ENCODE results near the gene NEURL2.
A peak's percentile ranks its signal among the peaks of the same experiment; 100 is the strongest.

The NEURL2 gene

GRCh38 chr20:45860560-45861220 lies 30.3 kb downstream of the NEURL2 start:
- no peak for FAIRE-seq
- no peak for DNase-seq (ENCODE audit: insufficient read length)
- TF ChIP-seq TAF1 (IDR thresholded peaks at IDR 0.05; ENCODE audit: borderline replicate concordance, low read depth, low read length), result no peak
- no peak for TF ChIP-seq POLR2A (IDR thresholded peaks at IDR 0.05; ENCODE audit: low read depth, low read length)
- no peak for TF ChIP-seq POLR2AphosphoS5 (IDR thresholded peaks at IDR 0.05; ENCODE audit: low read depth, low read length)

GRCh38 chr20:45859916-45860315 lies 31.1 kb downstream of the NEURL2 start:
- no peak for DNase-seq (ENCODE audit: insufficient read length)
- TF ChIP-seq TAF1 (IDR thresholded peaks at IDR 0.05; ENCODE audit: borderline replicate concordance, low read depth, low read length), result no peak
- no peak for TF ChIP-seq POLR2A (IDR thresholded peaks at IDR 0.05; ENCODE audit: low read depth, low read length)
- TF ChIP-seq POLR2AphosphoS5 (IDR thresholded peaks at IDR 0.05; ENCODE audit: low read depth, low read length), result no peak
- no peak for FAIRE-seq

- FAIRE-seq, result no peak
- peak; percentile 66 for DNase-seq (ENCODE audit: insufficient read length)
- TF ChIP-seq TAF1 (IDR thresholded peaks at IDR 0.05; ENCODE audit: borderline replicate concordance, low read depth, low read length) (no peak), POLR2A (IDR thresholded peaks at IDR 0.05; ENCODE audit: low read depth, low read length) (no peak), POLR2AphosphoS5 (IDR thresholded peaks at IDR 0.05; ENCODE audit: low read depth, low read length) (no peak)
These were observed 33.2 kb downstream of the NEURL2 start for GRCh38 chr20:45857882-45858216.

GRCh38 chr20:45857114-45857881 lies 33.7 kb downstream of the NEURL2 start, which contains the start of the genes ACOT8 and ZSWIM3:
Gene ACOT8, minus strand, starts transcription at chr20:45857392. Its CDS starts 77 bp downstream, at chr20:45857315.
Gene ZSWIM3, plus strand, starts transcription at chr20:45857614. Its CDS starts 212 bp downstream, at chr20:45857826.
- TF ChIP-seq POLR2A (IDR thresholded peaks at IDR 0.05; ENCODE audit: low read depth, low read length) (peak; percentile 89), TAF1 (IDR thresholded peaks at IDR 0.05; ENCODE audit: borderline replicate concordance, low read depth, low read length) (peak; percentile 97), POLR2AphosphoS5 (IDR thresholded peaks at IDR 0.05; ENCODE audit: low read depth, low read length) (peak; percentile 88)
- peak; percentile 99 for DNase-seq (ENCODE audit: insufficient read length)
- FAIRE-seq, result peak; percentile 93

DNA sequence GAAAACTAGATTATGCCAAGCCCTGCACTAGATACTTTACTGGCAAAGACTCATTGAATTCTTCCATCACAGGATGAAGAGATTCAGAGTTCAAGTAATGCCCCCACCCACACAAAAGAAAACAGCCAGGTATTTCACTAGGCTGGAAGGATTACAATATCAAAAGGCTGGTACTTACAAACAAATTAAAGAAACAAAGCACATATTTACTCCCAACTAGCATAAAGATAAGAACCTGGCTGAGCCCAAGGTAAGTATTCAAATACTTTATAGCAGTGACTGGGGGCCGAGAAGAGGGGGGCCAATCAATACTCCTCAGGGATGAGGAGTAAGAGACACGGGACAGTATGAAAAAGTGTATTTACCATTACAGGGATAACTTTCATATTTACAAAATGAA lies 37.5 kb downstream of the NEURL2 start:
- DNase-seq (ENCODE audit: insufficient read length), result no peak
- FAIRE-seq, result no peak
- TF ChIP-seq POLR2A (IDR thresholded peaks at IDR 0.05; ENCODE audit: low read depth, low read length) (no peak), TAF1 (IDR thresholded peaks at IDR 0.05; ENCODE audit: borderline replicate concordance, low read depth, low read length) (no peak), POLR2AphosphoS5 (IDR thresholded peaks at IDR 0.05; ENCODE audit: low read depth, low read length) (no peak)

DNA sequence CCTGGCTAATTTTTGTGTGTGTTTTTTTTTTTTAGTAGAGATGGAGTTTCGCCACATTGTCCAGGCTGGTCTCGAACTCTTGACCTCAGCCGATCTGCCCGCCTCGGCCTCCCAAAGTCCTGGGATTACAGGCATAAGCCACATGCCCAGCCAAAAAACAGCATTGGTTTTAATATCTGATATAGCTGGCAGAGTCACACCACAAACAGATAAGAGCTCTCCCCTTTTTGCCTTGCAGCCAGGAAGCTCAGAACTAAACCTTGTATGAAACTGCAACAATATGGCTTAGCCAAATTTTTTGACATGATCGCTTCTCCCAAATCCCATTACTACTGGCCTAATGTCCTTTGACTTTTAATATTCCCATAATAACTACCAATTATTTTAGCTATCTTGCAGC lies 38.7 kb downstream of the NEURL2 start:
- FAIRE-seq, result no peak
- TF ChIP-seq TAF1 (IDR thresholded peaks at IDR 0.05; ENCODE audit: borderline replicate concordance, low read depth, low read length) (no peak), POLR2AphosphoS5 (IDR thresholded peaks at IDR 0.05; ENCODE audit: low read depth, low read length) (no peak), POLR2A (IDR thresholded peaks at IDR 0.05; ENCODE audit: low read depth, low read length) (no peak)
- no peak for DNase-seq (ENCODE audit: insufficient read length)

- no peak for DNase-seq (ENCODE audit: insufficient read length)
- no peak for FAIRE-seq
- TF ChIP-seq POLR2A (IDR thresholded peaks at IDR 0.05; ENCODE audit: low read depth, low read length) (no peak), TAF1 (IDR thresholded peaks at IDR 0.05; ENCODE audit: borderline replicate concordance, low read depth, low read length) (no peak), POLR2AphosphoS5 (IDR thresholded peaks at IDR 0.05; ENCODE audit: low read depth, low read length) (no peak)
These were observed 39.5 kb downstream of the NEURL2 start for GRCh38 chr20:45851501-45851900.

DNA sequence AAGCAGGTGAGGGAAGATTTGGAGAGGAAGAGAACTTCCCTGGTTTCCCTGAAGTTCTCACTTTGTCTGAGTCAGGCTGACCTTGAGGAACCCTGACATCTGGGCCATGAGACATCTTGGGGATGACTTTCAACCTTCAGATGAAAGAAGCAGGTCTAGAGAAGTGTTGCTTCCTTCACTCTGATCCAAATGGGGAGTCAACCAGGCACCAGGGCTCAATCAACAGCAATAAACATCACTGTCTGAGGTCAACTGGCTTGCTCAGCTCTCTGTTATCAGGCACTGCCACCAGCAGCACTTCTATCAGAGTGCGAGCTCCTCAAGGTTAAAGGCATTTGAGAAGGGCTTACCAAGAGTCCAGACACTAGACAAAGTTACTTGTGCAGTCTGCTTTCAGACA lies 40.1 kb downstream of the NEURL2 start:
- no peak for DNase-seq (ENCODE audit: insufficient read length)
- FAIRE-seq, result no peak
- TF ChIP-seq TAF1 (IDR thresholded peaks at IDR 0.05; ENCODE audit: borderline replicate concordance, low read depth, low read length), result no peak
- TF ChIP-seq POLR2AphosphoS5 (IDR thresholded peaks at IDR 0.05; ENCODE audit: low read depth, low read length), result no peak
- TF ChIP-seq POLR2A (IDR thresholded peaks at IDR 0.05; ENCODE audit: low read depth, low read length), result no peak

GRCh38 chr20:45850238-45850637 lies 40.8 kb downstream of the NEURL2 start:
- no peak for FAIRE-seq
- TF ChIP-seq POLR2A (IDR thresholded peaks at IDR 0.05; ENCODE audit: low read depth, low read length), result no peak
- no peak for TF ChIP-seq TAF1 (IDR thresholded peaks at IDR 0.05; ENCODE audit: borderline replicate concordance, low read depth, low read length)
- no peak for TF ChIP-seq POLR2AphosphoS5 (IDR thresholded peaks at IDR 0.05; ENCODE audit: low read depth, low read length)
- DNase-seq (ENCODE audit: insufficient read length), result no peak

- no peak for DNase-seq (ENCODE audit: insufficient read length)
- FAIRE-seq, result no peak
- TF ChIP-seq POLR2AphosphoS5 (IDR thresholded peaks at IDR 0.05; ENCODE audit: low read depth, low read length), result no peak
- TF ChIP-seq POLR2A (IDR thresholded peaks at IDR 0.05; ENCODE audit: low read depth, low read length), result no peak
- TF ChIP-seq TAF1 (IDR thresholded peaks at IDR 0.05; ENCODE audit: borderline replicate concordance, low read depth, low read length), result no peak
These were observed 41.9 kb downstream of the NEURL2 start for GRCh38 chr20:45848969-45849582.

- TF ChIP-seq POLR2AphosphoS5 (IDR thresholded peaks at IDR 0.05; ENCODE audit: low read depth, low read length) (no peak), TAF1 (IDR thresholded peaks at IDR 0.05; ENCODE audit: borderline replicate concordance, low read depth, low read length) (no peak), POLR2A (IDR thresholded peaks at IDR 0.05; ENCODE audit: low read depth, low read length) (no peak)
These were observed 42.6 kb downstream of the NEURL2 start for GRCh38 chr20:45848421-45848820.

More at GRCh38 chr20:45848421-45848820, 42.6 kb downstream of the NEURL2 start:
- DNase-seq (ENCODE audit: insufficient read length) (no peak), FAIRE-seq (no peak)

All from GM12892 (cell line).